ENCODE data around the gene GRID1. TPM values are rescaled to one million over a fixed set of nuclear protein-coding genes. Genes with fewer than 3 reads are reported as not detected.

The GRID1 gene
- total and polyA plus RNA-seq, 10 of the 15 experiments (the other 5 are each of a cell fraction or from before 2014, with no cell fraction given), result 0.04 to 0.62 (median 0.08) TPM; not detected in 5

DNA sequence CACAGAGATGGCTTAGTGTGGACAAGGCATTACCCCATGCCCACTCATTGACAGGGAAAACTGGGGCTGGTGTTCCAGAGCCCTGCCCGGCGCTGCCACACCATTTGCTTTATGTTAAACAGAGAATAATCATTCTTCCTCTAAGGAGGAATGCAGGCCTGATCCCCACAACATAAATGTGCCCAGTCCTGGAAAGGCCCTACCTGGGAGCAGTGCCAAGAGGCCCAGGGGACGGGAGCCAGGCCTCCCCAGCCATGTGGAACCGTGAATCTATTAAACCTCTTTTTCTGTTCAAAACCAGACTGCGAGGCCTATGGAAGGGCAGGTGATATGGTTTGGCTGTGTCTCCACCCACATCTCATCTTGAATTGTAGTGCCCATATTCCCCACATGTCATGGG, 264.1 kb downstream of the GRID1 start (continued):
- TF ChIP-seq, protein P1, sequence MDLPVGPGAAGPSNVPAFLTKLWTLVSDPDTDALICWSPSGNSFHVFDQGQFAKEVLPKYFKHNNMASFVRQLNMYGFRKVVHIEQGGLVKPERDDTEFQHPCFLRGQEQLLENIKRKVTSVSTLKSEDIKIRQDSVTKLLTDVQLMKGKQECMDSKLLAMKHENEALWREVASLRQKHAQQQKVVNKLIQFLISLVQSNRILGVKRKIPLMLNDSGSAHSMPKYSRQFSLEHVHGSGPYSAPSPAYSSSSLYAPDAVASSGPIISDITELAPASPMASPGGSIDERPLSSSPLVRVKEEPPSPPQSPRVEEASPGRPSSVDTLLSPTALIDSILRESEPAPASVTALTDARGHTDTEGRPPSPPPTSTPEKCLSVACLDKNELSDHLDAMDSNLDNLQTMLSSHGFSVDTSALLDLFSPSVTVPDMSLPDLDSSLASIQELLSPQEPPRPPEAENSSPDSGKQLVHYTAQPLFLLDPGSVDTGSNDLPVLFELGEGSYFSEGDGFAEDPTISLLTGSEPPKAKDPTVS (IDR thresholded peaks at IDR 0.05; ENCODE audit: low read depth, low read length), result no peak
- TF ChIP-seq NKRF (conservative IDR thresholded peaks at IDR 0.05) (no peak), MXI1 (IDR thresholded peaks at IDR 0.05; ENCODE audit: low read depth, low read length) (no peak), TBL1XR1 (IDR thresholded peaks at IDR 0.05; ENCODE audit: low read depth, low read length) (no peak), CREM (IDR thresholded peaks at IDR 0.05; ENCODE audit: low read depth) (no peak)

- no peak overlapping the region for H2AFZ ChIP-seq (ENCODE audit: control insufficient read depth, low read depth, low read length)
- H3K27me3 ChIP-seq (replicated peaks in 1 of 2; ENCODE audit: control insufficient read depth in 2 of 2, insufficient read depth in 2 of 2, low read length in 1 of 2), result peaks cover 0 to 2% of the 10 kb centered on the region in 2 experiments; a peak in 2 of 4 replicates
- no peaks in the 10 kb centered on the region for H3K79me2 ChIP-seq (ENCODE audit: control insufficient read depth, insufficient read depth, low read length)
- in situ Hi-C loops (cut with MboI), result no loop called here
- no peaks in the 10 kb centered on the region for H3K9me3 ChIP-seq (replicated peaks; ENCODE audit: control insufficient read depth, insufficient read depth, low read length)
- H3K4me2 ChIP-seq (ENCODE audit: control insufficient read depth, insufficient read depth), result no peak overlapping the region
- CTCF ChIA-PET, result interaction anchor here (2.0 kb wide), 1 partner anchor 11 kb away, joined by 14 read pairs; no protein-coding TSS in a partner anchor
- 32% methylated on average over 2 of the region's 2 CpGs for WGBS (ENCODE audit: insufficient coverage, insufficient replicate concordance, low lambda C conversion rate, missing lambda C conversion rate)
- no peaks in the 10 kb centered on the region for H3K4me1 ChIP-seq (ENCODE audit: control insufficient read depth, insufficient read depth, low read length)
- ATAC-seq (no peak), FAIRE-seq (no peak), DNase-seq (ENCODE audit: low read depth, low spot score) (no peak)
- intact Hi-C loops (cut with micrococcal nuclease; ENCODE audit: unreplicated experiment), result loop anchor here (5.0 kb wide), 1 partner anchor 275 kb away; no protein-coding TSS in a partner anchor
- no TSS peak for BruUV-seq (replicated peaks)
- RAD21 ChIA-PET (ENCODE audit: unreplicated experiment), result no interaction called here
- H3K36me3 ChIP-seq (ENCODE audit: control insufficient read depth in 2 of 2, insufficient read depth in 2 of 2, low read length in 1 of 2), result no peaks in the 10 kb centered on the region
- no peaks in the 10 kb centered on the region; the same call in 1 of the 2 replicates for H4K20me1 ChIP-seq (ENCODE audit: control insufficient read depth, insufficient read depth)
- no peak overlapping the region for H3K27ac ChIP-seq (ENCODE audit: control insufficient read depth, insufficient read depth)
- SMC1A ChIA-PET (ENCODE audit: uncharacterized antibody, unreplicated experiment), result no interaction called here
- H3K9ac ChIP-seq (ENCODE audit: control insufficient read depth, insufficient read depth, low read length), result no peak overlapping the region
- H3K4me3 ChIP-seq, result no peak overlapping the region
- POLR2A ChIA-PET, result no interaction called here
- TF ChIP-seq MTA2 (IDR thresholded peaks at IDR 0.05; ENCODE audit: low read depth) (no peak), SIN3A (IDR thresholded peaks at IDR 0.05; ENCODE audit: low read depth, low read length) (no peak), ESRRA (IDR thresholded peaks at IDR 0.05; ENCODE audit: low read length) (no peak), USF1 (IDR thresholded peaks at IDR 0.05; ENCODE audit: borderline replicate concordance, extremely low read length, insufficient read depth, low read depth, low read length) (no peak), NFXL1 (IDR thresholded peaks at IDR 0.05; ENCODE audit: borderline replicate concordance) (no peak), USF2 (IDR thresholded peaks at IDR 0.05; ENCODE audit: borderline replicate concordance, low read depth, low read length) (no peak), RAD21 (IDR thresholded peaks at IDR 0.05; ENCODE audit: insufficient read depth, low read depth, low read length) (no peak), STAT3 (IDR thresholded peaks at IDR 0.05; ENCODE audit: low read depth, low read length) (no peak), SMARCA5 (IDR thresholded peaks at IDR 0.05) (no peak), NFYB (IDR thresholded peaks at IDR 0.05; ENCODE audit: insufficient read depth, low read depth, low read length) (no peak), MYB (IDR thresholded peaks at IDR 0.05; ENCODE audit: borderline replicate concordance, low read depth, low read length) (no peak), MTA3 (IDR thresholded peaks at IDR 0.05; ENCODE audit: borderline replicate concordance, low read length) (no peak), YY1 (IDR thresholded peaks at IDR 0.05; ENCODE audit: low read depth, low read length) (no peak), MEF2A (IDR thresholded peaks at IDR 0.05; ENCODE audit: insufficient read depth, low read depth, low read length) (no peak)
These were observed 264.6 kb downstream of the GRID1 start for GRCh38 chr10:86102031-86102430.
